Mesenchymal stem cell (in vitro differentiated cells and primary cell): Measurements from ENCODE around the gene DDIT4.

ENCODE experiments used
- DNase-seq: peaks from one replicate; pipeline ENCODE4 v3.0.0-alpha.2; 2013
- H2AFZ ChIP-seq: one replicate; pipeline ENCODE4 v1.6.1; 2013; ENCODE audit warnings: low read depth, mild to moderate bottlenecking, control low read depth, inconsistent platforms, low read length, moderate library complexity
- H2AK5ac ChIP-seq: 2 replicates; pipeline ENCODE4 v1.6.1; 2013; ENCODE audit warnings: low read length, moderate library complexity, mild to moderate bottlenecking, inconsistent platforms; ENCODE audit not compliant: severe bottlenecking
- H2BK120ac ChIP-seq: one replicate; pipeline ENCODE4 v1.6.1; 2013; ENCODE audit warnings: low read depth, mild to moderate bottlenecking, inconsistent platforms, low read length, moderate library complexity
- H2BK12ac ChIP-seq, 2 experiments: one replicate each; pipeline ENCODE4 v1.6.1; 2013; ENCODE audit warnings: inconsistent platforms in 2 of 2, low read length in 2 of 2, mild to moderate bottlenecking in 2 of 2, moderate library complexity in 2 of 2, control low read depth in 1 of 2
- H2BK15ac ChIP-seq: one replicate; pipeline ENCODE4 v1.6.1; 2013; ENCODE audit warnings: mild to moderate bottlenecking, low read depth, inconsistent platforms; ENCODE audit not compliant: poor library complexity, severe bottlenecking
- H2BK5ac ChIP-seq: 2 replicates; pipeline ENCODE4 v1.6.1; 2013; ENCODE audit warnings: low read depth, mild to moderate bottlenecking, low read length, control low read depth, inconsistent platforms; ENCODE audit not compliant: poor library complexity, severe bottlenecking
- H3K14ac ChIP-seq, 2 experiments: one replicate each; pipeline ENCODE4 v1.6.1; 2013; ENCODE audit warnings: inconsistent platforms in 2 of 2, low read length in 2 of 2, control low read depth in 1 of 2, mild to moderate bottlenecking in 1 of 2, moderate library complexity in 1 of 2
- H3K18ac ChIP-seq, 2 experiments: one replicate each; pipeline ENCODE4 v1.6.1; 2013; ENCODE audit warnings: inconsistent platforms in 2 of 2, low read length in 2 of 2, control low read depth in 1 of 2, low read depth in 1 of 2, mild to moderate bottlenecking in 1 of 2
- H3K23ac ChIP-seq, 2 experiments: one replicate each; pipeline ENCODE4 v1.6.1; 2013; ENCODE audit warnings: inconsistent platforms in 2 of 2, low read length in 2 of 2, mild to moderate bottlenecking in 2 of 2, moderate library complexity in 2 of 2, control low read depth in 1 of 2
- H3K27ac ChIP-seq: 2 replicates; pipeline ENCODE4 v1.5.1; 2013; ENCODE audit warnings: mild to moderate bottlenecking, moderate library complexity, low read length, control low read depth, inconsistent platforms; ENCODE audit not compliant: poor library complexity, severe bottlenecking
- H3K27me3 ChIP-seq, 2 experiments: 2 replicates each; pipeline versions ENCODE4 v1.6.1 to v1.7.0; 2013; ENCODE audit warnings: low read length in 2 of 2, mild to moderate bottlenecking in 2 of 2, moderate library complexity in 2 of 2, control low read depth in 1 of 2, inconsistent platforms in 1 of 2; ENCODE audit not compliant: control insufficient read depth in 1 of 2, insufficient read depth in 1 of 2
- H3K36me3 ChIP-seq, 2 experiments: 2 replicates each; pipeline versions ENCODE4 v1.6.1 to v1.7.0; 2013; ENCODE audit warnings: low read length in 2 of 2, control low read depth in 1 of 2, inconsistent platforms in 1 of 2, low read depth in 1 of 2, mild to moderate bottlenecking in 1 of 2; ENCODE audit not compliant: insufficient read depth in 2 of 2, control insufficient read depth in 1 of 2
- H3K4ac ChIP-seq, 2 experiments: one replicate each; pipeline ENCODE4 v1.6.1; 2013; ENCODE audit warnings: inconsistent platforms in 2 of 2, low read length in 2 of 2, mild to moderate bottlenecking in 2 of 2, moderate library complexity in 2 of 2, control low read depth in 1 of 2, low read depth in 1 of 2
- H3K4me1 ChIP-seq: 2 replicates; pipeline ENCODE4 v1.6.1; 2013; ENCODE audit warnings: low read depth, low read length, control low read depth; ENCODE audit not compliant: control insufficient read depth, insufficient read depth
- H3K4me2 ChIP-seq: 2 replicates; pipeline ENCODE4 v1.6.1; 2013; ENCODE audit warnings: low read length, mild to moderate bottlenecking, inconsistent platforms; ENCODE audit not compliant: poor library complexity, severe bottlenecking
- H3K4me3 ChIP-seq, 2 experiments: 2 replicates each; pipeline versions ENCODE4 v1.5.1 to v1.7.0; 2013; ENCODE audit warnings: low read length in 2 of 2, mild to moderate bottlenecking in 2 of 2, control low read depth in 1 of 2, low read depth in 1 of 2; ENCODE audit not compliant: insufficient read depth in 1 of 2
- H3K79me1 ChIP-seq: replicated peaks from 2 replicates; pipeline ENCODE4 v1.6.1; 2013; ENCODE audit warnings: mild to moderate bottlenecking, control low read depth, low read length, inconsistent platforms; ENCODE audit not compliant: poor library complexity, severe bottlenecking
- H3K9ac ChIP-seq: 2 replicates; pipeline ENCODE4 v1.7.0; 2013; ENCODE audit warnings: mild to moderate bottlenecking, low read length, moderate library complexity
- H3K9me3 ChIP-seq: 2 replicates; pipeline ENCODE4 v1.7.0; 2013; ENCODE audit warnings: mild to moderate bottlenecking, low read length; ENCODE audit not compliant: control insufficient read depth
- H4K8ac ChIP-seq: one replicate; pipeline ENCODE4 v1.6.1; 2013; ENCODE audit warnings: inconsistent platforms, mild to moderate bottlenecking, low read length, moderate library complexity
- H4K91ac ChIP-seq: one replicate; pipeline ENCODE4 v1.6.1; 2013; ENCODE audit warnings: mild to moderate bottlenecking, low read length, inconsistent platforms
- WGBS: methylation state at CpG from one replicate; pipeline ENCODE4 v1.1.7; 2013; ENCODE audit warnings: mixed read lengths; 5-methylcytosine and 5-hydroxymethylcytosine counted together

Gene DDIT4

GRCh38 chr10:72270607-72271281 is 3.0 kb upstream of the DDIT4 start:
- Histone ChIP-seq H3K4me1 (peaks cover 13% of the 10 kb centered on the region), H2BK12ac (peak overlapping the region; percentile 64 to 95), H3K9me3 (no peaks in the 10 kb centered on the region), H3K4me2 (no peak overlapping the region), H2AFZ (no peak overlapping the region), H3K79me1 (no peaks in the 10 kb centered on the region), H3K14ac (no peak overlapping the region), H3K4me3 (no peak overlapping the region), H3K18ac (peak overlapping the region; percentile 25 to 89), H3K4ac (peak overlapping the region; percentile 13 to 92), H3K36me3 (peaks cover 11 to 16% of the 10 kb centered on the region in 2 experiments), H2AK5ac (peak overlapping the region; percentile 0), H3K27ac (no peak overlapping the region), H3K23ac (no peak overlapping the region), H2BK15ac (peak overlapping the region; percentile 87), H2BK5ac (no peak overlapping the region), H2BK120ac (peak overlapping the region; percentile 84), H3K27me3 (no peaks in the 10 kb centered on the region), H4K8ac (peak overlapping the region; percentile 80), H3K9ac (no peak overlapping the region), H4K91ac (peak overlapping the region; percentile 64)
- DNase-seq, result no peak
- whole genome bisulfite sequencing, result 91% methylated on average over 5 of the region's 5 CpGs

GRCh38 chr10:72272689-72273409 is 875 bp upstream of the DDIT4 start:
- Histone ChIP-seq H3K36me3 (peaks cover 17 to 21% of the 10 kb centered on the region in 2 experiments), H3K27ac (peak overlapping the region; percentile 98), H3K9me3 (no peaks in the 10 kb centered on the region), H2AK5ac (peak overlapping the region; percentile 89), H2BK12ac (peak overlapping the region; percentile 99), H3K79me1 (peaks cover 2% of the 10 kb centered on the region), H2AFZ (peak overlapping the region; percentile 6), H2BK15ac (peak overlapping the region; percentile 60), H3K4me1 (peaks cover 22% of the 10 kb centered on the region), H4K91ac (peak overlapping the region; percentile 100), H3K4ac (peak overlapping the region; percentile 98 to 100), H3K9ac (peak overlapping the region; percentile 92), H3K18ac (peak overlapping the region; percentile 95 to 99), H3K27me3 (no peaks in the 10 kb centered on the region), H3K23ac (peak overlapping the region in 1 of 2 experiments; percentile 96), H3K4me2 (peak overlapping the region; percentile 93), H2BK120ac (peak overlapping the region; percentile 98), H3K4me3 (peak overlapping the region; percentile 62 to 87), H4K8ac (peak overlapping the region; percentile 95), H3K14ac (peak overlapping the region in 1 of 2 experiments; percentile 99), H2BK5ac (peak overlapping the region; percentile 88)
- WGBS, result 2% methylated on average over 23 of the region's 28 CpGs
- DNase-seq, result peak; percentile 99

GRCh38 chr10:72274213-72274729 is 547 bp downstream of the DDIT4 start:
- peak overlapping the region; percentile 81 for H4K91ac ChIP-seq
- DNase-seq, result no peak
- H2BK5ac ChIP-seq, result peak overlapping the region; percentile 96
- peaks cover 22% of the 10 kb centered on the region for H3K4me1 ChIP-seq
- no peak overlapping the region for H2BK15ac ChIP-seq
- H3K23ac ChIP-seq, result peak overlapping the region in 1 of 2 experiments; percentile 89
- no peaks in the 10 kb centered on the region for H3K27me3 ChIP-seq
- H3K4me3 ChIP-seq, result peak overlapping the region; percentile 89 to 96
- peak overlapping the region; percentile 79 for H3K4me2 ChIP-seq
- peak overlapping the region in 1 of 2 experiments; percentile 95 for H3K14ac ChIP-seq
- H4K8ac ChIP-seq, result peak overlapping the region; percentile 29
- H3K18ac ChIP-seq, result peak overlapping the region; percentile 83 to 98
- WGBS, result 2% methylated on average over 40 of the region's 40 CpGs
- peak overlapping the region; percentile 89 for H3K9ac ChIP-seq
- peaks cover 15 to 21% of the 10 kb centered on the region in 2 experiments for H3K36me3 ChIP-seq
- H2AK5ac ChIP-seq, result no peak overlapping the region
- H3K9me3 ChIP-seq, result no peaks in the 10 kb centered on the region
- H2BK12ac ChIP-seq, result peak overlapping the region in 1 of 2 experiments; percentile 68
- H3K4ac ChIP-seq, result peak overlapping the region; percentile 3 to 95
- no peak overlapping the region for H2AFZ ChIP-seq
- peaks cover 2% of the 10 kb centered on the region for H3K79me1 ChIP-seq
- peak overlapping the region; percentile 94 for H3K27ac ChIP-seq
- H2BK120ac ChIP-seq, result no peak overlapping the region
